Keratinocyte (primary cell): Measurements from ENCODE around the gene CCT6A. TPM values are rescaled to one million over a fixed set of nuclear protein-coding genes. Genes with fewer than 3 reads are reported as not detected.

Source experiments
- DNase-seq: peaks from one replicate; pipeline ENCODE4 v3.0.0-alpha.2; 2011; ENCODE audit warnings: low read depth, missing footprints, low spot score
- FAIRE-seq: peaks from 2 replicates; lab custom pipeline; 2011; peaks lifted over from hg19 to GRCh38; lab: Jason Lieb, UNC
- H2AFZ ChIP-seq: 2 replicates; pipeline ENCODE4 v1.6.0; 2012; ENCODE audit warnings: low read length, control low read depth, inconsistent platforms; ENCODE audit not compliant: control insufficient read depth
- H3K27ac ChIP-seq: 2 replicates; pipeline ENCODE4 v1.5.1; 2011; ENCODE audit warnings: low read length; ENCODE audit not compliant: control insufficient read depth, insufficient read depth
- H3K27me3 ChIP-seq: 3 replicates; pipeline ENCODE4 v1.6.0; 2011; ENCODE audit warnings: low read length; ENCODE audit not compliant: control insufficient read depth, insufficient read depth; ENCODE audit errors: extremely low read depth
- H3K36me3 ChIP-seq, 2 experiments: 2 replicates in 1 of 2; 3 replicates in 1 of 2; pipeline ENCODE4 v1.5.1; 2011; ENCODE audit warnings: low read length in 2 of 2, mild to moderate bottlenecking in 1 of 2; ENCODE audit not compliant: control insufficient read depth in 2 of 2, insufficient read depth in 2 of 2; ENCODE audit errors: extremely low read depth in 1 of 2
- H3K4me1 ChIP-seq: 3 replicates; pipeline ENCODE4 v1.5.1; 2011; ENCODE audit warnings: low read length; ENCODE audit not compliant: control insufficient read depth, insufficient read depth; ENCODE audit errors: extremely low read depth
- H3K4me2 ChIP-seq: 3 replicates; pipeline ENCODE4 v1.6.0; 2011; ENCODE audit warnings: low read depth, low read length; ENCODE audit not compliant: control insufficient read depth, insufficient read depth; ENCODE audit errors: extremely low read depth
- H3K4me3 ChIP-seq, 3 experiments: fragments of 200-600 bp in 1 of 3; sonication (generic) in 1 of 3; 2 replicates in 2 of 3; 3 replicates in 1 of 3; pipeline ENCODE4 v1.5.1; 2011 to 2016; ENCODE audit warnings: low read length in 3 of 3, mild to moderate bottlenecking in 3 of 3, control low read depth in 2 of 3, inconsistent platforms in 1 of 3, low read depth in 1 of 3, mixed read lengths in 1 of 3, mixed run types in 1 of 3, moderate library complexity in 1 of 3; ENCODE audit not compliant: control insufficient read depth in 2 of 3, insufficient read depth in 2 of 3; ENCODE audit errors: extremely low read depth in 1 of 3
- H3K79me2 ChIP-seq: 2 replicates; pipeline ENCODE4 v1.6.0; 2012; ENCODE audit warnings: low read length; ENCODE audit not compliant: control insufficient read depth, insufficient read depth
- H3K9ac ChIP-seq: 3 replicates; pipeline ENCODE4 v1.6.0; 2011; ENCODE audit warnings: low read length; ENCODE audit not compliant: control insufficient read depth, insufficient read depth; ENCODE audit errors: extremely low read depth
- H3K9me1 ChIP-seq: 3 replicates; pipeline ENCODE4 v1.6.0; 2011; ENCODE audit warnings: low read length; ENCODE audit not compliant: control insufficient read depth, insufficient read depth; ENCODE audit errors: extremely low read depth
- H3K9me3 ChIP-seq: 2 replicates; pipeline ENCODE4 v1.5.1; 2012; ENCODE audit warnings: low read depth, low read length; ENCODE audit not compliant: control insufficient read depth
- H4K20me1 ChIP-seq: 3 replicates; pipeline ENCODE4 v1.6.0; 2011; ENCODE audit warnings: low read length; ENCODE audit not compliant: control insufficient read depth, insufficient read depth; ENCODE audit errors: extremely low read depth
- EZH2 ChIP-seq: IDR thresholded peaks from one replicate; pipeline ENCODE4 v1.6.1; 2012; ENCODE audit warnings: inconsistent platforms, mild to moderate bottlenecking, low read length, moderate library complexity
- dilution Hi-C: fragments of 300-500 bp; cut with MboI; formaldehyde crosslinking; loops from one replicate; pipeline ENCODE4 v1.7.0; 2020; ENCODE audit warnings: low sequenced_read_pairs; ENCODE audit not compliant: extremely low pct_ligation_motif_present
- polyA plus RNA-seq, 5 experiments: library from polyadenylated mRNA; depleted of rRNA in 3 of 5; stranded (reverse) in 3 of 5; stranded (forward) in 1 of 5; unstranded in 1 of 5; fragments of >200 nt; gene quantifications; 1 replicate in 1 of 5; 2 replicates in 3 of 5; 3 replicates in 1 of 5; pipeline versions ENCODE4 v1.2.1 to v1.2.3, GENCODE V29; 2011 to 2012; ENCODE audit warnings: missing spikeins in 2 of 5, low read depth in 1 of 5, low replicate concordance in 1 of 5
- TF ChIP-seq, protein P1 (sequence below), 3 experiments: IDR thresholded peaks in 1 of 3; conservative IDR thresholded peaks in 1 of 3; optimal IDR thresholded peaks in 1 of 3; 2 replicates in 2 of 3; 3 replicates in 1 of 3; pipeline versions ENCODE3 to v1.5.1; 2011; ENCODE audit warnings: low read length in 3 of 3, mild to moderate bottlenecking in 3 of 3, moderate library complexity in 2 of 3, control low read depth in 1 of 3, inconsistent platforms in 1 of 3; ENCODE audit not compliant: insufficient read depth in 2 of 3; ENCODE audit errors: extremely low read depth in 1 of 3

CCT6A gene
- polyA plus RNA-seq, 1 donor (not counting 4 experiments of a cell fraction or from before 2014, with no cell fraction given): 403 TPM

DNA sequence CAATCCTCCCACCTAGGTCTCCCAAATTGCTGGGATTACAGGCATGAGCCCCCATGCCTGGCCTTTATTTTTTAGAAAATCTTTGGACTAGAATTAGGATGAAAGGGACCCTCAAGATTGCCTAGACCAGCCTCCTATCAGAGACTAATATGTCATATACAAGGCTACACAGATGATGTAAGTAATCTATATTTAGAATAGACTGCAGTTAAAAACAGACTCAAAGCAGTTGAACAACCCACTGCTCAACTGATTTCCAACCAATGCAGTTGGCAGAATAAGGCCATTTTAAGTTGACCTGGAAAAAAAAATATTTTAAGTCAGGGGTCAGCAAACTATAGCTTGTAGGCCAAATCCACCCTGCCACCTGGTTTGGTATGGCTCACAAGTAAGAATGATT, 28.1 kb upstream of the CCT6A start:
- peaks cover 7% of the 10 kb centered on the region for H3K4me1 ChIP-seq
- TF ChIP-seq EZH2: no peak
- TF ChIP-seq, protein P1, sequence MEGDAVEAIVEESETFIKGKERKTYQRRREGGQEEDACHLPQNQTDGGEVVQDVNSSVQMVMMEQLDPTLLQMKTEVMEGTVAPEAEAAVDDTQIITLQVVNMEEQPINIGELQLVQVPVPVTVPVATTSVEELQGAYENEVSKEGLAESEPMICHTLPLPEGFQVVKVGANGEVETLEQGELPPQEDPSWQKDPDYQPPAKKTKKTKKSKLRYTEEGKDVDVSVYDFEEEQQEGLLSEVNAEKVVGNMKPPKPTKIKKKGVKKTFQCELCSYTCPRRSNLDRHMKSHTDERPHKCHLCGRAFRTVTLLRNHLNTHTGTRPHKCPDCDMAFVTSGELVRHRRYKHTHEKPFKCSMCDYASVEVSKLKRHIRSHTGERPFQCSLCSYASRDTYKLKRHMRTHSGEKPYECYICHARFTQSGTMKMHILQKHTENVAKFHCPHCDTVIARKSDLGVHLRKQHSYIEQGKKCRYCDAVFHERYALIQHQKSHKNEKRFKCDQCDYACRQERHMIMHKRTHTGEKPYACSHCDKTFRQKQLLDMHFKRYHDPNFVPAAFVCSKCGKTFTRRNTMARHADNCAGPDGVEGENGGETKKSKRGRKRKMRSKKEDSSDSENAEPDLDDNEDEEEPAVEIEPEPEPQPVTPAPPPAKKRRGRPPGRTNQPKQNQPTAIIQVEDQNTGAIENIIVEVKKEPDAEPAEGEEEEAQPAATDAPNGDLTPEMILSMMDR (optimal IDR thresholded peaks at IDR 0.05 in 1 of 3, IDR thresholded peaks at IDR 0.05 in 1 of 3, conservative IDR thresholded peaks at IDR 0.05 in 1 of 3; ENCODE audit: extremely low read depth in 1 of 3, insufficient read depth in 2 of 3, low read length in 3 of 3): no peak
- no peak overlapping the region for H3K9ac ChIP-seq
- no peaks in the 10 kb centered on the region for H3K27me3 ChIP-seq
- no peak overlapping the region for H2AFZ ChIP-seq
- no peaks in the 10 kb centered on the region for H4K20me1 ChIP-seq
- H3K9me1 ChIP-seq: no peaks in the 10 kb centered on the region
- no peaks in the 10 kb centered on the region for H3K79me2 ChIP-seq
- no peak overlapping the region for H3K4me2 ChIP-seq
- no peak for FAIRE-seq
- no peak overlapping the region for H3K4me3 ChIP-seq
- no peak overlapping the region for H3K27ac ChIP-seq
- dilution Hi-C loops: no loop called here
- no peaks in the 10 kb centered on the region for H3K9me3 ChIP-seq
- peaks cover 10 to 11% of the 10 kb centered on the region in 2 experiments for H3K36me3 ChIP-seq
- DNase-seq: no peak

DNA sequence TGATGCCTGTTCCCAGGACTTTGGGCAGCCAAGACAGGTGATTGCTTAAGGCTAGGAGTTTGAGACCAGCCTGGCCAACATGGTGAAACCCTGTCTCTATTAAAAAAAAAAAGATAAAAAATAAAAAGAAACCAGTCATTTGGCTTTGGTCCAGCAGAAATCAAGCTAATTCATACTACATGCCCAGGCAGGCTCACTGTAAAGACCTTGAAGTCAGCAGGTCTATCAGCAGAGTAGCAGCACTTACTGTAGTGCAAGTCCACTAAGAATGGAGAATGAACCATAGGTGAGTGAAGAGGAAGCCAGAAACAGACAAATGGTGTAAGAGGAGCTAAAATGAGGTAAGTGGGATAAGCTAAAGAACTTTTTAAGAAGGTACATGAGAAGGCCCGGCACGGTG, 25.0 kb upstream of the CCT6A start:
- H3K79me2 ChIP-seq: no peaks in the 10 kb centered on the region
- peaks cover 7% of the 10 kb centered on the region for H3K4me1 ChIP-seq
- FAIRE-seq (no peak), DNase-seq (no peak)
- H3K36me3 ChIP-seq: peaks cover 7 to 13% of the 10 kb centered on the region in 2 experiments
- no peaks in the 10 kb centered on the region for H3K27me3 ChIP-seq
- H2AFZ ChIP-seq: no peak overlapping the region
- no peak overlapping the region for H3K27ac ChIP-seq
- no peaks in the 10 kb centered on the region for H3K9me1 ChIP-seq
- H3K9ac ChIP-seq: no peak overlapping the region
- H4K20me1 ChIP-seq: no peaks in the 10 kb centered on the region
- no peak overlapping the region for H3K4me2 ChIP-seq
- TF ChIP-seq EZH2: no peak
- TF ChIP-seq, protein P1 (optimal IDR thresholded peaks at IDR 0.05 in 1 of 3, IDR thresholded peaks at IDR 0.05 in 1 of 3, conservative IDR thresholded peaks at IDR 0.05 in 1 of 3; ENCODE audit: extremely low read depth in 1 of 3, insufficient read depth in 2 of 3, low read length in 3 of 3): no peak
- dilution Hi-C loops: no loop called here
- H3K4me3 ChIP-seq: no peak overlapping the region
- H3K9me3 ChIP-seq: no peaks in the 10 kb centered on the region
